Esophagus squamous epithelium (tissue), 4 donors: Measurements from ENCODE around the gene CNP.

Experiments
- CTCF ChIP-seq, 6 experiments: fragments of 450-650 bp in 4 of 6; fragments of 200-600 bp in 2 of 6; sonication (generic) in 2 of 6; IDR thresholded peaks; one replicate each; pipeline ENCODE4 v1.5.1; 2016 to 2019; ENCODE audit warnings: antibody characterized with exemption in 6 of 6, mild to moderate bottlenecking in 4 of 6, moderate library complexity in 4 of 6
- POLR2A ChIP-seq, 4 donors: fragments of 450-650 bp; IDR thresholded peaks; one replicate each; pipeline ENCODE4 v1.6.1; 2017; ENCODE audit warnings: antibody characterized with exemption in 4 of 4, mild to moderate bottlenecking in 4 of 4, moderate library complexity in 3 of 4

- TF ChIP-seq CTCF (IDR thresholded peaks at IDR 0.05) (no peak), POLR2A (IDR thresholded peaks at IDR 0.05) (no peak)
Observed at GRCh38 chr17:41967921-41968578, 1.5 kb downstream of the CNP start.
